GM23338 (cell line): ENCODE results near the gene GNAI2. TPM values are rescaled to one million over a fixed set of nuclear protein-coding genes. Genes with fewer than 3 reads are reported as not detected.

Experiments used
- ATAC-seq: fragments of 200-7000 bp; cut with Tn5 transposase; 3 replicates; pipeline ENCODE4 v1.9.1; 2020
- DNase-seq: peaks from one replicate; pipeline ENCODE4 v3.0.0-alpha.2; 2015; ENCODE audit warnings: low spot score
- H2AFZ ChIP-seq: fragments of 200-600 bp; sonication (generic); 2 replicates; pipeline ENCODE4 v1.8.0; 2016; ENCODE audit warnings: antibody characterized with exemption, mild to moderate bottlenecking, moderate library complexity
- H3F3A ChIP-seq: fragments of 200-600 bp; sonication (generic); replicated peaks from 2 replicates; pipeline ENCODE4 v1.8.0; 2017; ENCODE audit warnings: antibody characterized with exemption, mixed run types, low read depth
- H3K27ac ChIP-seq: fragments of 200-600 bp; sonication (generic); 2 replicates; pipeline ENCODE4 v1.6.1; 2016; ENCODE audit warnings: low read depth
- H3K27me3 ChIP-seq: fragments of 200-600 bp; sonication (generic); 2 replicates; pipeline ENCODE4 v1.8.0; 2016; ENCODE audit warnings: mild to moderate bottlenecking, mixed run types, moderate library complexity; ENCODE audit not compliant: insufficient read depth
- H3K36me3 ChIP-seq: fragments of 200-600 bp; sonication (generic); 2 replicates; pipeline ENCODE4 v1.8.0; 2016; ENCODE audit warnings: mild to moderate bottlenecking; ENCODE audit not compliant: insufficient read depth
- H3K4me1 ChIP-seq: fragments of 200-600 bp; sonication (generic); 2 replicates; pipeline ENCODE4 v1.8.0; 2016; ENCODE audit warnings: mild to moderate bottlenecking, moderate library complexity; ENCODE audit not compliant: insufficient read depth
- H3K4me2 ChIP-seq: fragments of 200-600 bp; sonication (generic); 2 replicates; pipeline ENCODE4 v1.7.1; 2017; ENCODE audit warnings: mixed run types
- H3K4me3 ChIP-seq: fragments of 200-600 bp; sonication (generic); 2 replicates; pipeline ENCODE4 v1.6.1; 2016; ENCODE audit warnings: mixed run types
- H3K79me2 ChIP-seq: fragments of 200-600 bp; sonication (generic); replicated peaks from 2 replicates; pipeline ENCODE4 v1.8.0; 2017; ENCODE audit warnings: mild to moderate bottlenecking; ENCODE audit not compliant: insufficient read depth
- H3K9me2 ChIP-seq: fragments of 200-600 bp; sonication (generic); 2 replicates; pipeline ENCODE4 v1.8.0; 2017; ENCODE audit not compliant: insufficient read depth
- H4K20me1 ChIP-seq: fragments of 200-600 bp; sonication (generic); replicated peaks from 2 replicates; pipeline ENCODE4 v1.8.0; 2017; ENCODE audit warnings: mild to moderate bottlenecking; ENCODE audit not compliant: insufficient read depth
- H3K27ac Mint-ChIP-seq: 2 replicates; pipeline ENCODE4 v1.8.0; 2020; ENCODE audit warnings: inconsistent platforms, mild to moderate bottlenecking, moderate library complexity, mixed read lengths
- H3K27me3 Mint-ChIP-seq: 3 replicates; pipeline ENCODE4 v1.8.0; 2022; ENCODE audit warnings: low read depth, mild to moderate bottlenecking, moderate library complexity, mixed read lengths, inconsistent platforms; ENCODE audit not compliant: insufficient read depth, poor library complexity
- H3K36me3 Mint-ChIP-seq: 3 replicates; pipeline ENCODE4 v1.8.0; 2021; ENCODE audit warnings: low read depth, mild to moderate bottlenecking, inconsistent platforms, moderate library complexity, mixed read lengths
- H3K4me1 Mint-ChIP-seq: 3 replicates; pipeline ENCODE4 v1.8.0; 2020; ENCODE audit warnings: mild to moderate bottlenecking, inconsistent platforms, mixed read lengths
- H3K4me3 Mint-ChIP-seq: 3 replicates; pipeline ENCODE4 v1.8.0; 2021; ENCODE audit warnings: moderate library complexity, mild to moderate bottlenecking, inconsistent platforms, mixed read lengths
- H3K9me3 Mint-ChIP-seq: 3 replicates; pipeline ENCODE4 v1.8.0; 2020; ENCODE audit warnings: moderate library complexity, mild to moderate bottlenecking, inconsistent platforms, mixed read lengths
- CREB1 ChIP-seq: fragments of 250-450 bp; sonication (Bioruptor Pico); IDR thresholded peaks from 2 replicates; pipeline ENCODE4 v1.5.0; 2020; ENCODE audit warnings: low read depth, mild to moderate bottlenecking, moderate library complexity
- CTCF ChIP-seq, 2 experiments: fragments of 200-600 bp in 1 of 2; sonication (generic) in 1 of 2; conservative IDR thresholded peaks; 2 replicates each; pipeline versions ENCODE4 v1.5.1 to v1.6.1; 2016 to 2017; ENCODE audit warnings: antibody characterized with exemption in 2 of 2, low read depth in 2 of 2, mild to moderate bottlenecking in 2 of 2, moderate library complexity in 1 of 2
- EZH2 ChIP-seq: fragments of 200-600 bp; sonication (generic); IDR thresholded peaks from one replicate; pipeline ENCODE4 v1.8.0; 2017; ENCODE audit warnings: antibody characterized with exemption, mild to moderate bottlenecking, low read depth; ENCODE audit not compliant: unreplicated experiment
- EZH2phosphoT487 ChIP-seq: fragments of 200-600 bp; sonication (generic); IDR thresholded peaks from one replicate; pipeline ENCODE4 v1.8.1; 2018; ENCODE audit warnings: antibody characterized with exemption; ENCODE audit not compliant: unreplicated experiment
- JUNB ChIP-seq: IDR thresholded peaks from one replicate; pipeline ENCODE4 v1.6.1; 2016; ENCODE audit warnings: antibody characterized with exemption; ENCODE audit not compliant: unreplicated experiment
- NANOG ChIP-seq: IDR thresholded peaks from 2 replicates; pipeline ENCODE4 v1.6.1; 2016; ENCODE audit warnings: antibody characterized with exemption, borderline replicate concordance
- POLR2AphosphoS5 ChIP-seq: IDR thresholded peaks from 2 replicates; pipeline ENCODE4 v1.6.1; 2016; ENCODE audit warnings: antibody characterized with exemption, low read depth
- STAT1 ChIP-seq: IDR thresholded peaks from one replicate; pipeline ENCODE4 v1.6.1; 2016; ENCODE audit warnings: antibody characterized with exemption; ENCODE audit not compliant: unreplicated experiment
- ZNF114 ChIP-seq: fragments of 250-450 bp; sonication (Bioruptor Pico); IDR thresholded peaks from 2 replicates; pipeline ENCODE4 v1.5.0; 2020; ENCODE audit warnings: mild to moderate bottlenecking, moderate library complexity
- ZNF331 ChIP-seq: fragments of 250-450 bp; sonication (Bioruptor Pico); IDR thresholded peaks from 2 replicates; pipeline ENCODE4 v1.5.0; 2020; ENCODE audit warnings: low read depth, mild to moderate bottlenecking, moderate library complexity
- ZNF462 ChIP-seq: fragments of 250-450 bp; sonication (Bioruptor Pico); IDR thresholded peaks from 2 replicates; pipeline ENCODE4 v1.5.0; 2020; ENCODE audit warnings: mild to moderate bottlenecking, moderate library complexity
- polyA plus RNA-seq: library from polyadenylated mRNA; unstranded; fragments of >200 nt; fragmentation: Nextera tagmentation; extraction: Ambion mirVana; gene quantifications from 2 replicates; pipeline ENCODE4 v1.2.1, GENCODE V29; 2016
- total RNA-seq: library from RNA; depleted of rRNA; stranded (reverse); fragments of >200 nt; shearing (Covaris generic); gene quantifications from 2 replicates; pipeline ENCODE4 v1.2.3, GENCODE V29; 2014
- TF ChIP-seq, protein P1 (sequence below): IDR thresholded peaks from 2 replicates; pipeline ENCODE4 v1.6.1; 2016; ENCODE audit warnings: antibody characterized with exemption
- TF ChIP-seq, protein P2 (sequence below): IDR thresholded peaks from one replicate; pipeline ENCODE4 v1.6.1; 2018; ENCODE audit warnings: antibody characterized with exemption; ENCODE audit not compliant: unreplicated experiment

The GNAI2 gene
- total and polyA plus RNA-seq, 2 experiments from 2014 or later: 138 to 153 TPM

- Mint-ChIP-seq H3K36me3 (no peaks in the 10 kb centered on the region), H3K4me3 (no peak overlapping the region), H3K4me1 (peaks cover 60% of the 10 kb centered on the region), H3K27me3 (peaks cover 41% of the 10 kb centered on the region), H3K27ac (no peak overlapping the region), H3K9me3 (no peaks in the 10 kb centered on the region)
- Histone ChIP-seq H2AFZ (no peak overlapping the region), H3K9me2 (no peaks in the 10 kb centered on the region), H3K27me3 (peaks cover 27% of the 10 kb centered on the region), H3K36me3 (no peaks in the 10 kb centered on the region), H3K4me2 (no peak overlapping the region), H3K27ac (no peak overlapping the region), H3F3A (0 out of 2 replicates have a peak, but pooled peaks cover 4% of the 10 kb centered on the region), H3K4me3 (no peak overlapping the region), H4K20me1 (no peaks in the 10 kb centered on the region), H3K4me1 (peaks cover 38% of the 10 kb centered on the region), H3K79me2 (no peaks in the 10 kb centered on the region)
- ATAC-seq (no peak), DNase-seq (no peak)
- TF ChIP-seq, protein P1, sequence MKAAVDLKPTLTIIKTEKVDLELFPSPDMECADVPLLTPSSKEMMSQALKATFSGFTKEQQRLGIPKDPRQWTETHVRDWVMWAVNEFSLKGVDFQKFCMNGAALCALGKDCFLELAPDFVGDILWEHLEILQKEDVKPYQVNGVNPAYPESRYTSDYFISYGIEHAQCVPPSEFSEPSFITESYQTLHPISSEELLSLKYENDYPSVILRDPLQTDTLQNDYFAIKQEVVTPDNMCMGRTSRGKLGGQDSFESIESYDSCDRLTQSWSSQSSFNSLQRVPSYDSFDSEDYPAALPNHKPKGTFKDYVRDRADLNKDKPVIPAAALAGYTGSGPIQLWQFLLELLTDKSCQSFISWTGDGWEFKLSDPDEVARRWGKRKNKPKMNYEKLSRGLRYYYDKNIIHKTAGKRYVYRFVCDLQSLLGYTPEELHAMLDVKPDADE: no peak
- TF ChIP-seq EZH2phosphoT487: no peak
- TF ChIP-seq EZH2: no peak
- no peak for TF ChIP-seq ZNF331 (CRISPR knock-in tag)
- no peak for TF ChIP-seq JUNB
- TF ChIP-seq, protein P2, sequence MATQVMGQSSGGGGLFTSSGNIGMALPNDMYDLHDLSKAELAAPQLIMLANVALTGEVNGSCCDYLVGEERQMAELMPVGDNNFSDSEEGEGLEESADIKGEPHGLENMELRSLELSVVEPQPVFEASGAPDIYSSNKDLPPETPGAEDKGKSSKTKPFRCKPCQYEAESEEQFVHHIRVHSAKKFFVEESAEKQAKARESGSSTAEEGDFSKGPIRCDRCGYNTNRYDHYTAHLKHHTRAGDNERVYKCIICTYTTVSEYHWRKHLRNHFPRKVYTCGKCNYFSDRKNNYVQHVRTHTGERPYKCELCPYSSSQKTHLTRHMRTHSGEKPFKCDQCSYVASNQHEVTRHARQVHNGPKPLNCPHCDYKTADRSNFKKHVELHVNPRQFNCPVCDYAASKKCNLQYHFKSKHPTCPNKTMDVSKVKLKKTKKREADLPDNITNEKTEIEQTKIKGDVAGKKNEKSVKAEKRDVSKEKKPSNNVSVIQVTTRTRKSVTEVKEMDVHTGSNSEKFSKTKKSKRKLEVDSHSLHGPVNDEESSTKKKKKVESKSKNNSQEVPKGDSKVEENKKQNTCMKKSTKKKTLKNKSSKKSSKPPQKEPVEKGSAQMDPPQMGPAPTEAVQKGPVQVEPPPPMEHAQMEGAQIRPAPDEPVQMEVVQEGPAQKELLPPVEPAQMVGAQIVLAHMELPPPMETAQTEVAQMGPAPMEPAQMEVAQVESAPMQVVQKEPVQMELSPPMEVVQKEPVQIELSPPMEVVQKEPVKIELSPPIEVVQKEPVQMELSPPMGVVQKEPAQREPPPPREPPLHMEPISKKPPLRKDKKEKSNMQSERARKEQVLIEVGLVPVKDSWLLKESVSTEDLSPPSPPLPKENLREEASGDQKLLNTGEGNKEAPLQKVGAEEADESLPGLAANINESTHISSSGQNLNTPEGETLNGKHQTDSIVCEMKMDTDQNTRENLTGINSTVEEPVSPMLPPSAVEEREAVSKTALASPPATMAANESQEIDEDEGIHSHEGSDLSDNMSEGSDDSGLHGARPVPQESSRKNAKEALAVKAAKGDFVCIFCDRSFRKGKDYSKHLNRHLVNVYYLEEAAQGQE: no peak
- no peak for TF ChIP-seq ZNF114 (CRISPR knock-in tag)
- no peak for TF ChIP-seq NANOG
- TF ChIP-seq CTCF (conservative IDR thresholded peaks at IDR 0.05; ENCODE audit: low read depth in 2 of 2): no peak
- no peak for TF ChIP-seq STAT1
- TF ChIP-seq CREB1 (CRISPR knock-in tag): no peak
- TF ChIP-seq ZNF462 (CRISPR knock-in tag): no peak
- no peak for TF ChIP-seq POLR2AphosphoS5
These were observed 34.6 kb downstream of the GNAI2 start for GRCh38 chr3:50270422-50271224.
